ENCODE results near the gene SLC35D1.

SLC35D1 gene

DNA sequence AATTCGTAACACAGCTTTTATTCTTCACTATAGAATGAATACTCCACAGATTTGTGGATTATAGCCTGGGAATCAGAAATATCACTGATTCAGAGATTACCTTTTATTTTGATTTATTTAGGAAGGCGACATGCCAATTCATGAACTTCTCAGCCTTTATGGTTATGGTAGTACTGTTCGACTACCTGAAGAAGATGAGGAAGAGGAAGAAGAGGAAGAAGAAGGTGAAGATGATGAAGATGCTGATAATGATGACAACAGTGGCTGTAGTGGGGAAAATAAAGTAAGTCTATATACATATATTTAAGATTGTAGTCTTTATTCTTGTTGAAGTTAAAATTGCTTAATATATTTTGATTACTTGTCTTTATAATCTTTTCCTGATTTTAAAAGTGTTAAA lies 96.0 kb downstream of the SLC35D1 start:
- no peak for TF ChIP-seq Cebpa-rat (IDR thresholded peaks at IDR 0.05)
- peaks cover 0 to 15% (median 10%) of the 10 kb centered on the region in 10 experiments; a peak in 12 of 20 replicates for H3K4me1 ChIP-seq
- H3K27me3 ChIP-seq, result no peaks in the 10 kb centered on the region
- no peak overlapping the region for H3K9ac ChIP-seq
- peaks cover 12 to 92% (median 46%) of the 10 kb centered on the region in 11 experiments; a peak in 17 of 22 replicates for H4K20me1 ChIP-seq
- no peaks in the 10 kb centered on the region for H3K9me3 ChIP-seq (replicated peaks in 1 of 11)
- H3K4me3 ChIP-seq, result no peak overlapping the region
- H3K4me2 ChIP-seq, result no peak overlapping the region
- H3K36me3 ChIP-seq, result peaks cover 91 to 100% (median 96%) of the 10 kb centered on the region in 11 experiments
- no peak overlapping the region for H3K27ac ChIP-seq

DNA sequence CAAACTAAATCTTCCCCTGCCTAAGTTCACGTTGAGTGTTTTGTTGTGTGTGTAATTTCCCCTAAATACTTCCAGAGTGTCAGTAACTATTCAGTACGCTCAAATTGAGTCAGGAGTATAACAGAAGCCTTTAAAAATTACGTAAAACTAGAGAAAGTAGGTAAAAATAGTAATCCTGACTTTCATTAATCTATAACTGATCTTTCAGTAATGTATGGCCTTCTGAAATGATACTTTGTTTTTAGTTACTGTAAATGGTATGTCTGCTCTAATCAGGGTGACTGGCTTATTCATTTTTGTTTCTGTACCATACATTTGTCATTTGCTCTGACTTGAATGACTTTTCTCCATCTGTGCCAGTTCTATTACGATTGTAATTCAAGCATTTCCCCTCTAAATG lies 99.7 kb downstream of the SLC35D1 start:
- H3K9ac ChIP-seq, result no peak overlapping the region
- no peaks in the 10 kb centered on the region for H3K27me3 ChIP-seq
- H3K4me2 ChIP-seq, result no peak overlapping the region
- peaks cover 93 to 100% (median 98%) of the 10 kb centered on the region in 11 experiments for H3K36me3 ChIP-seq
- no peaks in the 10 kb centered on the region for H3K9me3 ChIP-seq (replicated peaks in 1 of 11)
- TF ChIP-seq Cebpa-rat (IDR thresholded peaks at IDR 0.05), result no peak
- H3K4me1 ChIP-seq, result no peaks in the 10 kb centered on the region
- no peak overlapping the region for H3K4me3 ChIP-seq
- no peak overlapping the region for H3K27ac ChIP-seq
- H4K20me1 ChIP-seq, result peaks cover 22 to 98% (median 68%) of the 10 kb centered on the region in 11 experiments; a peak in 19 of 22 replicates

DNA sequence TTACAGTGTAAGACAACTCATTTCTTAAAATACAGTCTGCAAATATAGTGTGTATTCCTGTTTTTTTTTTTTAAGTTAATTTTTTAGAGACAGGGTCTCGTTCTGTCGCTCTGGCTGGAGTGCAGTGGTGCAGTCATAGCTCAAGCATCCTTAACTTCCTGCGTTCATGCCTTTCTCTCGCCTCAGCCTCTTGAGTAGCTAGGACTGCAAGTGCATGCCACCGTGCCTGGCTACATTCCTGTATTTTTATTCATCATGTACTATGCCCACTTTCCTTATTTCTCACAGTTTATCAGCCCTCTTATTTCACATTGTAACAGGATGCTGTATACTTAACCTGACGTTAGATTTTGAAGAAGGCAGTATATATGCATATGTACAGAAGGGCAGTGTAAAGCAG lies 102.4 kb downstream of the SLC35D1 start:
- H3K27ac ChIP-seq, result no peak overlapping the region
- H4K20me1 ChIP-seq, result peaks cover 30 to 95% (median 68%) of the 10 kb centered on the region in 11 experiments; a peak in 19 of 22 replicates
- no peak for TF ChIP-seq Cebpa-rat (IDR thresholded peaks at IDR 0.05)
- peaks cover 93 to 100% (median 98%) of the 10 kb centered on the region in 11 experiments for H3K36me3 ChIP-seq
- H3K4me2 ChIP-seq, result no peak overlapping the region
- H3K4me1 ChIP-seq, result peaks cover 7 to 14% (median 13%) of the 10 kb centered on the region in 10 experiments; a peak in 17 of 20 replicates
- H3K4me3 ChIP-seq, result no peak overlapping the region
- H3K9me3 ChIP-seq (replicated peaks in 1 of 11), result no peaks in the 10 kb centered on the region
- no peaks in the 10 kb centered on the region for H3K27me3 ChIP-seq
- no peak overlapping the region for H3K9ac ChIP-seq
